GM18519 (cell line): ENCODE measurements around the gene STAG1.
"Not testable (repeated sequence)": the region's sequence is repeated elsewhere in the genome, so short reads cannot be mapped to it uniquely, and the experiment has no call there.

Source experiments
- ATAC-seq: cut with Tn5 transposase; IDR thresholded peaks from one replicate; pipeline ENCODE4 v1.9.1; 2021; ENCODE audit warnings: mild to moderate bottlenecking, moderate library complexity; ENCODE audit not compliant: unreplicated experiment, low FRiP score

Gene STAG1

DNA sequence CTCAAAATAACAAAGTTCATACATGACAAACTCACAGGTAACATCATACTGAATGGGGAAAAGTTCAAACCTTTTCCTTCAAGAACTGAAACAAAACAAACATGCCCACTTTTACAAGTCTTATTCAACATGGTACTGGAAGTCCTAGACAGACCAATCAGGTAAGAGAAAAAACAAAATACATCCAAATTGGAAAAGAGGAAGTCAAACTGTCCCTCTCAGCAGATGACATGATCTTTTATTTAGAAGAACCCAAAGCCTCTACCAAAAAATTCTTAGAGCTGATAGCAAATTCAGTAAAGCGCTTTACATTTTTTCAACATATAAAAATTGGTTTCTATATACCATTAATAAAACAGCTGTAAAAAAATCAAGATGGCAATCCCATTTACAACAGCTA lies 219.4 kb downstream of the STAG1 start:
- no peak for ATAC-seq

DNA sequence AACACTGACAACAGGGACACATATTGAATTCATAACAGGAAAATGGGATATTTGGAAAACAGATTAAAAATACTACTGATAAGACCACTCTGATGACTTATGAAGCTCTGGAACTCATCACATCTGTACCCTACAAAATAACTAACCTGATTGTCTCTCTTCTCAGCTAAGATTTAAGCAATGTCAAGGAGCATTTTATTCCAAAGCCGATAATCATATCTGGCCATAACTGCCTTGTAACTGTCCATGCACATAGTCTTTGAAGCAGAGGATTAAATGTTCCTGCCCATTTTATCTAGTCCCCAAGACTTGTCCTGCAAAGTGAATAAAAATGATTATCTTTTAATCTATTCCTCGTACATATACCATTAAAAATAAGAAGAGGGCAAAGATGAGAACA lies 234.1 kb downstream of the STAG1 start:
- ATAC-seq: no peak

DNA sequence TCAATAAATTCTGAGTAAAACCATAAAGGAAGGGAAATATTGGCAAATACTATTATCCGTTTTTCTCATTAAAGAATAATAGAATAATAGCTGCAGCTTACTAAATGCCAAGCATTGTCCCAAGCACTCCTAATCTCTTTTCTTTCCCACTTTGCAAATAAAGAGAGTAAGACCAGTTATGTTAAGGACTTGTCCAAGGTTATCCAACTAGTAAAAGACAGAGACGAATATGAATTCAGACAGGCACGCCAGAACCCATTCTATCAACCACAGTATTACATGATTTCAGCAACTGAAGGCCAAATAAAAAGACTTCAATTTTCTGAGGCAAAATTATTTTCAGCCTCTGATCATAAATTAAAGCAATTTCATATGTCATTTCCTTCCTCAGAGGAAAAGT lies 235.5 kb downstream of the STAG1 start:
- no peak for ATAC-seq

DNA sequence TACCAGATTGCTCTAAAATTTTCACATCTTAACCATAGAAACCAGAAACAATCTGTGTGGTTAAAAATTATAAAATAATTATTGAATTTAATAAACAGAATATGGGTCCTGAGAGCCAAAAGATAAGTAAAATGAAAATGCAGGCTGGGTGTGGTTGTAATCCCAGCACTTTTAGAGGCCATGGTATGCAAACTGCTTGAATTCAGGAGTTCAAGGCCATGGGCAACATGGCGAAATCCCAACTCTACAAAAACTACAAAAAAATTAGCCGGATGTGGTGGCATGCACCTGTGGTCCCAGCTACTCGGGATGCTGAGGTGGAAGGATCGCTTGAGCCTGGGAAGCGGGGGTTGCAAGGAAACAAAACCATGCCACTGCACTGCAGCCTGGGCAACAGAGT lies 236.1 kb downstream of the STAG1 start:
- ATAC-seq: no peak

DNA sequence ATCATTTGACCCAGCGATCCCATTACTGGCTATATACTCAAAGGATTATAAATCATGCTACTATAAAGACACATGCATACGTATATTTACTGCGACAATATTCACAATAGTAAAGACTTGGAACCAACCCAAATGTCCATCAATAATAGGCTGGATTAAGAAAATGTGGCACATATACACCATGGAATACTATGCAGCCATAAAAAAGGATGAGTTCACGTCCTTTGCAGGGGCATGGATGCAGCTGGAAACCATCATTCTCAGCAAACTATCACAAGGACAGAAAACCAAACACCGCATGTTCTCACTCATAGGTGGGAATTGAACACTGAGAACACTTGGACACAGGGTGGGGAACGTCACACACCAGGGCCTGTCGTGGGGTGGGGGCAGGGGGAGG lies 237.6 kb downstream of the STAG1 start:
- ATAC-seq: not testable (repeated sequence)

DNA sequence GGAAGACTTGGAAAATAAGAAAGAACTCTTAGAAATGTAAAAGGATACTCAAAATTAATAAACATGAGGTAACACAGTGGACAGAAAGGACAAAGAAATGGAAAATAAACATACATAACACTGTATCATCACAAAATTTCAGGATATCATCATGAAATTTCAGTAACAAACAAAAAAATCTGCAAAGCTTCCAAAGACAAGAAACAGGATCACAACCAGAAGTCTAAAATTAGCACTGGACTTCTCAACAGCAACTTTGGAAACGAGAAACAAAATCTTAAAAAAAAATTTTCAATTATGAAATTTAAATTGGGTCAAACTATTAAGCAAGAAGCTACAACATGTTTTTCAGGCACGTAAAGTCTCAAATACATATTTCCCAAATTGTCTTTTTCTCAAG lies 238.8 kb downstream of the STAG1 start:
- no peak for ATAC-seq

DNA sequence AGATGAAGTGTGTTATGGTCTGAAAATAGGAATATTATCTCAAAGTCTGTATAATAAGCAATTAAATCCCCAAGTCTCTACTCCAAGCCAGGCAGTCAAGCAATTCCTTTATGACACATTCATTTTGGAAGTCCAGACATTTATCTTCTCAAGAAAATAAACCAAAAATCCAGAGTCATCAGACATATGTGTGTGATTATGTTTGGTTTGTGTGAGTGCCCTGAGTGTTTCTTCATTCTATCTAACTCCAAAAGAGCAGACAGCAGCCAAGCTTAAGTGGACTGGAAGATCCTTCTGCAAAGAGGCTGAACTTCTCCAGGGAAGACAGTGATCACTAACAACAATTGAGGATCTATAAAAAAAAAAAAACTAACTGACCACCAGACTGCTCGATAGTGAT lies 239.8 kb downstream of the STAG1 start:
- no peak for ATAC-seq

DNA sequence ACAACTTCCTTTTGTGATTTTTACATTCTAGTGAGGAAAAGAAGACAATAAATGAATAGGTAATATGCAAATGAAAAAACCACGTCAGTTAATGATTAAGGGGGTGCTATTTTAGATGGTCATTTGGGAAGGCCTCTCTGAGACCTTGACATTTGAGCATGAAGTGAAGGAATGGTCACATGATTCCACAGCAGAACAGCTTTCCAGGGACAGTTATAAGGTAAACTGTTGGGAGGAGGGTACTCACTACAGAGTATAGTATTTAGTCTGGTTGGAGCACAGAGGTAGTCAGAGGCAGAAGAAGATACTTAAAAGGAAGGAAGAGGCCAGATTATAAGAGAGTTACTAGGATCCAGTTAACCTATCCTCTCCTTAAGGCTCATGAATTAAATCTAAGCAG lies 246.5 kb downstream of the STAG1 start:
- no peak for ATAC-seq

DNA sequence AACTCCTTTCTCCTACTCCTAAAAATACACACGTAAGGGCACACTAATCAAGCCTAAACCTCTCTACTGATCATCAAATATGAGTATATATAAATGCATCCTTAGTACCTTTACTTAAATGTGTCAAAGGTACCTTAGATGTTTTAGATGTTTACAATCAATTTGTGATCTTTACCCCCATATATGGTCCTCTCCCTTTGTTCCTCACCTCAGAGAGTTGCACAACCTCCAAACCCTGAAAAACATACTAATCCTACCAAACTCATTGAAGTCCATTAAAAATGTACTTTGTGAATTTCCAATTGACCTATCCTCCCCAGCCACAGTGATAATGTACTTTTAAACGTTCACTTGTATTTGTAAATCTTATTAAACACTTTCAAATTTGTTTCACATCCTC lies 249.1 kb downstream of the STAG1 start:
- ATAC-seq: no peak

DNA sequence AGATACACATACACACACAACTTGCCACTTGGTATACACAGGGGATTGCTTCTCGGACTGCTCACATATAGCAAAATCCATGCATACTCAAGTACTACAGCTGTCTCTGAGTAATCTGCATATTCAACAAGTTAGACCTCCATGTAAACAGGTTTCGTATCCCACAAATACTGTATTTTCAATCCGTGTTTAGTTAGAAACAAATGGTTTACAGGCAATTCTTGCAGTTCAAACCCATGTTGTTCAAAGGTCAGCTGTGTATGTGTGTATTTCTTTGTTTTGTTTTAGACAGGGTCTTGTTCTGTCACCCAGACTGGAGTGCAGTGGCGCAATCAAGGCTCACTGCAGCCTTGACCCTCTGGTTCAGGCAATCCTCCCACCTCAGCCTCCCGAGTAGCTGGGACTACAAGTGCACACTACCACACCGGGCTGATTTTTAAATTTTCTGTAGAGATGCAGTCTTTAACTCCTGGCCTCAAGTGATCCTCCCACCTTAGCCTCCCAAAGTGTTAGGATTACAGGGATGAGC lies 253.2 kb downstream of the STAG1 start:
- no peak for ATAC-seq

DNA sequence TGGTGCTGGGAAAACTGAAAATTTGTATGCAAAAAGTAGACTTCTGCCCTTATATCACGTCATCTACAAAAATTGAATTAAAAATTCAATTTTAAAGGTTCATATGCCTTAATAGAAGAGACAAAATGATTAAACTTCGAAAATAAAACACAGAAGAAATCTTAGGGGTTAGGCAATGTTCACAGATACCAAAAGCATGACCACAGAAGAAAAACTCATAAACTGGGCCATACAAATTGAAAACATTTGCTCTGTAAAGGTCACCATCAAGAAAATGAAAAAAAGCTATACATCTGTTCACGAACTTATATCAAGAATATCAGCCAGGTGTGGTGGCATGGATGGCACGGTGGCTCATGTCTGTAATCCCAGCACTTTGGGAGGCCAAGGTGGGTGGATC lies 257.0 kb downstream of the STAG1 start:
- no peak for ATAC-seq

DNA sequence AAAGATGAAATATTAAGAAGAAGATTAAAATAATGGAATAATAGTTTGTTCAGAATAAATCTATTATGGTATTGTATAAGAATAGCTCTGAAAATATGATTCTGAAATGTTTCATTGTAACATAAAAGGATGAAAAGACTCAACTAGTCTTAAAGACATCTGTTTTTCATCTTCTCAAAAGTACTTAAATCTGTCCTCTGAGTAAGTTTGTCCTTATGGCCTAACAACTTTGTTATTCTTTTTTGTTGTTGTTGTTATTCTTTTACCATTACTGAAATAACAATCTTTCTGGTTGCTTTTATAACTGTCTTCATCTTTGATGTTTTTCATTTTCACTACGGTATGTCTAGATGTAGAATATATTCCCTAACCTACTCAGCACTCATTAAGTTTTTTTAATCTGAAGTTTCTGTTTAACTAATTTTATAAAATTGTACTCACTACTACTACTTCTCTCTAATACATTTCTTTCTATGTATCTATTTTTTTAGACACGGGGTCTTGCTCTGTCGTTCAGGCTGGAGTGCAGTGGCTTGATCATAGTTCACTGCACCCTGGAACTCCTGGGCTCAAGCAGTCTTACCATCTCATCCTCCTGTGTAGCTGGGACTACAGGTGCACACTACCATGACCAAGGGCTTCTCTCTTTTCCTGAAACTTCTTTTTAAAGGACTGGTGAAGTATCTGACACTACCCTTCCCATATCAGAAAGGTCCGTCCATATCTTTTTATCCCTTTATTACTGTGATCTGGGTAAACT lies 261.4 kb downstream of the STAG1 start:
- ATAC-seq: no peak

DNA sequence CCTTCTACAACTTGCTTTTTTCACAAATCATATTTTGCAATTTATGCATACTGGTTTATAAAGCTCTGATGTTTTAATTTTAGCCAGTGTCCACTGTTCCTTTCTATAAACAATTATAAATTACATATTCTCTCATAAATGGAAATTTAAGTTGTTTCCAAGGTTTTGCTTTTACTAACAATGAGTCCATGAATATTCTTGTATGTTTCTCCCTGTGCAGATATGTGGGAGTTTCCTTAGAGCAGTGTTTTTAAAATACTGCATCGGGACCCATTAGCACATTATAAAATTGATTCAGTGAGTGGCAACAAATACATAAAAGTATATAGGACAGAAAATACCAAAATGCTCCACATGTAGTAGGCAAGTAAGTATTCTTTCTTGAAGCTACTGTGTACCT lies 266.4 kb downstream of the STAG1 start:
- ATAC-seq: no peak

DNA sequence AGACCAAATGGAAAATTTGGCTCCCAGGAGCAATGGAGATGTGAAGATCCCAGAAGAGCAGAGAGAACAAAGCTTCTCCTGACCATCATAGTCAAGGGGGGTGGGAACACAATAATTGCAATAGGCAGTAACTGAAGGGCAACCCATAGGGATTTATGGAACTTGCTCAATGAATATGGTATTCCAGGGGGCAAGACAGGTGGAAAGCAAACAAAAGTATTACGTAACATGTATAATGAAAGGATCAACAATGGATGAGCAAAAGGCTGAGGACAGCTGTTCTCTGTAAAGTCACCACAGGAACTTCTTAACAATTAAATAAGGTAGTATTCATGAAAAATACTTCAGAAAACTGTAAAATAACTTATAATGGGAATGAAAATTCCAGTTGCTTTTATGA lies 275.9 kb downstream of the STAG1 start:
- no peak for ATAC-seq

DNA sequence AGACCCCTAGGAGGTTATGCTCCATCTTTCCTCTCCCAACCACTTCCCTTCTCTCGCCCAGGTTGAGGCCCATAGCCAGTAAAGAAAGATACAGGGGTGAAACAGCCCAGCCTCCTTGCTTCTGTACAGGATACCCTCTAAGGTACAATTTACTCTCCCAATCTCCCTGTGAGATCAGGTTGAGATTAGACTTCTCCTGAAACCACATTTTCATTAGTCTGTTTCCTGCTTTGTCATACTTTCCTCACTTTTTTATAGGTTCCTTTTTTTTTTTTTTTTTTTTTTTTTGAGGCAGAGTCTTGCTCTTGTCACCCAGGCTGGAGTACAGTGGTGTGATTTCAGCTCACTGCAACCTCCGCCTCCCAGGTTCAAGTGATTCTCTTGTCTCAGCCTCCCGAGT lies 277.3 kb downstream of the STAG1 start:
- not testable (repeated sequence) for ATAC-seq

DNA sequence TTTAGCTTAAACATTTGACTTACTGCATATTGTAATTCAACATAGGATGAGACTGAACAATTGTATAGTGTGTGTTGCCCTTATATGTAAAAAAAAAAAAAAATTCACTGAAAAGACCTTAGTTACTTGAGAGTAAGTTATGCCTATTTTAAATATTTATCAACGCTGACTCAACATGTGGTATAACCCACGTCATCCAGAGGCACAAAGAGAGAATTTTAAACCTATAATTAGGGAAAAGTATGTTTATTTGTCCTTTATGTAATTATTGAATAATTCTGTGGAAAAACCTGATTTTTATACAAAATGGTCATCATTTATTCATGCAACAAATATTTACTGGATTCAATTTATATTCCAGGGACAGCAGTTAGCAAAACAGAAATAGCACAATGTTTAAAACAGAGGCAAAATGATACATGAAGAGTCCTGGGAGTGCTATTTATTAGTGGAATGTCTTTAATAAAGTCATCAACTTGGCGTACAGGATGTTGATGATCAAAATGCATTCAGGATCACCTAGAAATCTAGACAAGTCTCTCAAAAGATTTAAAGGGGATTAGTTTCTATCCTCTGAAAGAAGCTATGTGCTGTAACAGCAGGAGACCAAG lies 278.4 kb downstream of the STAG1 start:
- ATAC-seq: no peak

DNA sequence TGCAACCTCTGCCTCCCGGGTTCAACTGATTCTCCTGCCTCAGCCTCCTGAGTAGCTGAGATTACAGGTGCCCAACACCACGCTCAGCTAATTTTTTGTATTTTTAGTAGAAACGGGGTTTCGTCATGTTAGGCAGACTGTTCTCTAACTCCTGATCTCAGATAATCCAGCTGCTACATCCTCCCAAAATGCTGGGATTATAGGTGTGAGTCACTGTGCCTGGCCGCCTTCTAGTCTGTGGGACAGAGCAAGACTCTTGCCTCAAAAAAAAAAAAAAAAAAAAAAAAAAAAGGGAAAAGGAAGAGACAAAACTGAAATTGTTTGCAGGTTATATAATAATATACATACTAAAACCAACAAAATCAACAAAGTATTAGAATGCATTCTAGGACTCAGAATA lies 286.9 kb downstream of the STAG1 start:
- ATAC-seq: no peak

DNA sequence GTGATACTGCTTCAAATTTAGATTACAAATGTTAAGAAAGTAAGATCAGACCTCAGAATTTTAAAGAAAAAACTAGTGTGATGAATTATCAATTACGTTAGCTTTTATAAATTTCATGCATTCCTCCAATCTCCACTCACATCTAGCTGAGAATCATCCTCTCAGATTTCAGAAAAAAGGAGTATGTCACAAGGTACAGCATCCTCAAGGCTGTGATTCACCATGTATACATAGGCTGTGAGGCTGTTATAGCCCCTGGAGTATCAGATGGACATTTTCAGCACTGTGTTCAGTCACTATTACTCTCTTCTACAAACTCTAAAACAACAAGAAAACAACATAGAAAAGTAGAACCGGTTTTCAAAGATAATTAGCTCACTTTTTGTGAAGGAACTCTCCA lies 287.7 kb downstream of the STAG1 start:
- no peak for ATAC-seq

DNA sequence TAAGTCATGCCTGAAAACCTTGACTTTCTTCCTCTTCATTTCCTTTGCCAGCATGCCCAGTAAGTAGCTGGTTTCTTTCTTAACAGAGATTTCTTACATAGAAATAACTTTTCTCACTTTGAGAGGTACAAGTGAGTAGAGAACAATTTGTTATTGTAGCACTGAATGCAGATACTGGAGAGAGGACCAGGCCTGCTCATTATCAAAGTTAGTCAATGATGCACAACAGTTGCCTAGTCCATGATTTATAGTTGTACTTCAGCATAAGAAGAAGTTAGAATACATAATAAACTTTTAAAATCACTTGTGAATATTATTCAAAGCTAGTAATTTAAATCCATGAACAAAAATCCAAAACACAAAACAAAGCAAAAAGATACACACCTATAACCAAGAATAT lies 289.0 kb downstream of the STAG1 start:
- no peak for ATAC-seq

DNA sequence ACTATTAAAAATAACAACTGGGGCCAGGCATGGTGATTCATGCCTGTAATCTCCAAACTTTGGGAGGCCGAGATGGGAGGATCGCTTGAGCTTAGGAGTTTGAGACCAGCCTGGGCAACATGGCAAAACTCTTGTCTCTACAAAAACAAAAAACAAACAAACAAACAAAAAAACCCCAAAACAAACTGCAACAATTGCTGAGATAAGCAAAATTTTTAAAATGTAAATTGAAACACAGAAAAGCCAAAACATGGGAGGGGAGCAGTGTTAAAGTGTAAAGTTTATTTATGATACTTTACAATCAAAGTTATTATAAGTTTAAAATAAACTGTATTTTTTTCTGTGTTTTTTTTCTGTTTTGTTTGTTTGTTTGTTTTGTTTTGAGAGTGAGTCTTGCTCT lies 294.4 kb downstream of the STAG1 start:
- ATAC-seq: no peak

DNA sequence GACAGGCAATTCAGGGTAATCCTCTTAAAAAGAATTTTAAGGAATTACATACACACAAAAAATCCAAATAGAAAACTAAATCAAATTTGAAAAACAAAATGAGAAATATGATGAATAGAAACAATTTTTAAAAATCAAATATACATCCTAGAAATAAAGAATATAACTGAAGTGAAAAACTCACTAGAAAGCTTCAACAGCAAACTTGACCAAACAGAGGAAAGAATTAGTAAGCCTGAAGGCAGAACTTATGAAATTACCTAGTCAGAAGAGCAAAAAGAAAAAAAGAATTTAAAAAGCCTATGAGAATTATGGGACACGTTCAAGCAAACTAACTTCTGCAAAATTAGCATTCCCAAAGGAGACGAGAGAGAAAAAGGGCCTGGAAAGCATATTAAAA lies 296.0 kb downstream of the STAG1 start:
- no peak for ATAC-seq

DNA sequence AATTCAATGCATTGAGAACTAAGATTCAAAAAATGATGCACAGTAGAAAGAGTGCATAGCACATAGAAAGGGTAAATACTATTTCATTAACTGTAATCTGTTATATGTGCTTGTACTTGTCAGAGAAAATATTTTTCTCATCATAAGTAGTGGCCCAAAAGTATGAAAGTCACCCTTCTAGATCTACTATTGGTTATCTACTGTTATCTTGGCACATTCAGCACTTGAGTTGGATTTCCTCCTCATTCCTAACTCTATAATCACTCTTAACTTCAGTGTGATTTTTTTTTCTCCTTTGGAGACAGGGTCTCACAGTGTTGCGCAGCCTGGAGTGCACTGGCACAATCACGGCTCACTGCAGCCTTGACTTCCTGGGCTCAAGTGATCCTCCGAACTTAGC lies 307.6 kb downstream of the STAG1 start:
- ATAC-seq: no peak
